Measurements from ENCODE around the gene CNOT9.

DNA sequence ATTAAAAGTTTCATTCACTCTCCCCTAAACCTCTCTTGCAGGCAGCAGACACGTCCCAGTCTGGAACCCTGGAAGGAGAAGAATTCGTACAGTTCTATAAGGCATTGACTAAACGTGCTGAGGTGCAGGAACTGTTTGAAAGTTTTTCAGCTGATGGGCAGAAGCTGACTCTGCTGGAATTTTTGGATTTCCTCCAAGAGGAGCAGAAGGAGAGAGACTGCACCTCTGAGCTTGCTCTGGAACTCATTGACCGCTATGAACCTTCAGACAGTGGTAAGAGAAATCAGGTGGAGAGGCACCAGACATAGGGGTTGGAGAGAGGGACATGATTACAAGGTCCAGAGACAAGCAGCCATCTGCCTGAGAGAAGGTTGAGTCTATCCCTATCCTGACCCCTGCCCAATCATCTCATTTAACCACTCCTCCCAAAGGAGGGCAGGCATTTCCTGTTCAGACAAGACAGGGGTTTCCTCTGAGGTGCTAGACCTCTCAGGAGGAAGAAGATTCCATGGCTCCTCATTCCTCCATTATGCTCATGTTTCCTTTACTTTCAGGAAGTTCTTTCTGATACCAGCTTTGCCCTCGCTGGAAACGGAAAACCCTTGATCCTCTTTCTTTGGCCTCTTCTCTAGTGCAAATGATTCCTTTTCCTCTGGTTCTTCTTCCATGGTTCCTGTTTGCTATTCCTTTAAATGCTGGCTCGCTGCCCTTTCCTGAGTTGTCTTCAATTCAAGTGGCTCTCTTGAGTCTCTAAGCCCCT, 54.1 kb downstream of the CNOT9 start:
- no peak for TF ChIP-seq EP300 (IDR thresholded peaks at IDR 0.05)
- TF ChIP-seq, protein P1, sequence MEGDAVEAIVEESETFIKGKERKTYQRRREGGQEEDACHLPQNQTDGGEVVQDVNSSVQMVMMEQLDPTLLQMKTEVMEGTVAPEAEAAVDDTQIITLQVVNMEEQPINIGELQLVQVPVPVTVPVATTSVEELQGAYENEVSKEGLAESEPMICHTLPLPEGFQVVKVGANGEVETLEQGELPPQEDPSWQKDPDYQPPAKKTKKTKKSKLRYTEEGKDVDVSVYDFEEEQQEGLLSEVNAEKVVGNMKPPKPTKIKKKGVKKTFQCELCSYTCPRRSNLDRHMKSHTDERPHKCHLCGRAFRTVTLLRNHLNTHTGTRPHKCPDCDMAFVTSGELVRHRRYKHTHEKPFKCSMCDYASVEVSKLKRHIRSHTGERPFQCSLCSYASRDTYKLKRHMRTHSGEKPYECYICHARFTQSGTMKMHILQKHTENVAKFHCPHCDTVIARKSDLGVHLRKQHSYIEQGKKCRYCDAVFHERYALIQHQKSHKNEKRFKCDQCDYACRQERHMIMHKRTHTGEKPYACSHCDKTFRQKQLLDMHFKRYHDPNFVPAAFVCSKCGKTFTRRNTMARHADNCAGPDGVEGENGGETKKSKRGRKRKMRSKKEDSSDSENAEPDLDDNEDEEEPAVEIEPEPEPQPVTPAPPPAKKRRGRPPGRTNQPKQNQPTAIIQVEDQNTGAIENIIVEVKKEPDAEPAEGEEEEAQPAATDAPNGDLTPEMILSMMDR (IDR thresholded peaks at IDR 0.05), result no peak
- TF ChIP-seq POLR2A (IDR thresholded peaks at IDR 0.05), result no peak
- no peak for TF ChIP-seq POLR2AphosphoS5 (IDR thresholded peaks at IDR 0.05)

Data from gastroesophageal sphincter (tissue), 3 donors.